IMR-90 (cell line): ENCODE results near the gene ROCK2.

ENCODE experiments used
- BHLHE40 ChIP-seq: fragments of 150-350 bp; IDR thresholded peaks from 2 replicates; pipeline ENCODE4 v1.6.1; 2016; ENCODE audit warnings: mild to moderate bottlenecking, low read depth, low read length
- CTCF ChIP-seq: conservative IDR thresholded peaks from 2 replicates; pipeline ENCODE4 v1.5.1; 2012; ENCODE audit warnings: mild to moderate bottlenecking, low read depth, low read length, improper control_type of control experiment
- ELK1 ChIP-seq: fragments of 150-350 bp; IDR thresholded peaks from 2 replicates; pipeline ENCODE4 v1.6.1; 2016; ENCODE audit warnings: low read depth, mild to moderate bottlenecking, low read length, moderate library complexity, borderline replicate concordance
- FOS ChIP-seq: fragments of 150-350 bp; IDR thresholded peaks from 2 replicates; pipeline ENCODE4 v1.6.1; 2016; ENCODE audit warnings: low read depth, low read length
- MXI1 ChIP-seq: IDR thresholded peaks from 2 replicates; pipeline ENCODE4 v1.6.1; 2012; ENCODE audit warnings: low read depth, mild to moderate bottlenecking, low read length, moderate library complexity, borderline replicate concordance
- POLR2A ChIP-seq: IDR thresholded peaks from 2 replicates; pipeline ENCODE4 v1.6.1; 2012; ENCODE audit warnings: mild to moderate bottlenecking, low read depth, low read length
- RAD21 ChIP-seq: IDR thresholded peaks from 2 replicates; pipeline ENCODE4 v1.6.1; 2012; ENCODE audit warnings: low read length, improper control_type of control experiment
- RCOR1 ChIP-seq: IDR thresholded peaks from 2 replicates; pipeline ENCODE4 v1.6.1; 2012; ENCODE audit warnings: mild to moderate bottlenecking, low read length, improper control_type of control experiment; ENCODE audit not compliant: insufficient replicate concordance
- RFX5 ChIP-seq: IDR thresholded peaks from 2 replicates; pipeline ENCODE4 v1.8.0; 2012; ENCODE audit warnings: low read depth, mild to moderate bottlenecking, low read length, moderate library complexity

DNA sequence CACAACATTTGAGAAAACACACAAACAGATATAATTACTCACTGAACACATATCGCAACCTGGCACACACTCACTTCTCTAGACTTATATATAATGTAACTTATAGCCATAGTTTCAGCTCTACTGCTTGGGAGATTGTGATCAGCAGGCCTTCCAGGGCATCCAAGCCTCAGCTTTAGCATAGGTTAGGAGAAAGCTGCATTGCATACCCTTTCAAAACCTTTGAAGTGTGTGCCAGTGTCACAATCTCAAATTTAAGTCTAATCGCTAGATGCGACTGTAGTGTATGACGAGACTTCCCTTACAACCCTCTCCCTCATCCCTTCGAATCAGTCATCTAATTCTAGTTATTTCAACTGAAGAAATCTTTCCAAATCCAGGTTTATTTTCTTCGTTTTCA, 158.3 kb downstream of the ROCK2 start:
- TF ChIP-seq CTCF: no peak
- TF ChIP-seq POLR2A: no peak
- TF ChIP-seq FOS: no peak
- TF ChIP-seq RCOR1: no peak
- TF ChIP-seq RFX5: no peak
- TF ChIP-seq RAD21: no peak
- TF ChIP-seq BHLHE40: no peak
- TF ChIP-seq ELK1: no peak
- no peak for TF ChIP-seq MXI1
